ENCODE results near the gene MYO18A. TPM values are rescaled to one million over a fixed set of nuclear protein-coding genes. Genes with fewer than 3 reads are reported as not detected.

MYO18A gene
- total RNA-seq, 1 donor from 2014 or later = 171 TPM

DNA sequence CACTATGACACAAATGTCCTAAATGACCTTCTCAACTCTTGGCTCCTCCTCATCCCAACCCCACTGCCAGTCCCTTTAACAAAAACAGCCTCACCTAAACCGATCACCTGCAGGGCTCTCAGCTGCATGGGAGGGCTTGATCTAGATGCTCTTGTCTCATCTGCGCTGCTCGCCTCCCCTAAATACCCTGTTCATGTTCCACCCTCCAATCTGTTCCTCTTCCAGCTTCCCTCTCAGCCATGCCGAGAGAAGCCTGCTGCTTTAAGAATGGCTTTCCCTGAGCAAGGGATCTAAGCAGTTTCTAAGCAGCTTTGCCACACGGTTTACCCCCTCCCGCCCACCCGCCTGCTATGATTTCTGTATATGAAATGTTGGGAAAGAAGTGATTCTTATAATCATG lies 113.6 kb downstream of the MYO18A start:
- no peaks in the 10 kb centered on the region for H3K36me3 ChIP-seq (ENCODE audit: control insufficient read depth in 3 of 3, insufficient read depth in 3 of 3, low read length in 3 of 3)
- no peak overlapping the region for H3K27ac ChIP-seq (ENCODE audit: low read depth, low read length)
- no peak overlapping the region for H3K4me3 ChIP-seq (ENCODE audit: low read length in 3 of 3)
- H3K4me1 ChIP-seq (ENCODE audit: control insufficient read depth in 3 of 3, insufficient read depth in 3 of 3, low read length in 3 of 3) = peaks cover 9 to 26% (median 22%) of the 10 kb centered on the region in 3 donors
- H3K9ac ChIP-seq (ENCODE audit: low read depth in 1 of 3, low read length in 3 of 3) = no peak overlapping the region
- no peaks in the 10 kb centered on the region for H3K9me3 ChIP-seq (ENCODE audit: control insufficient read depth in 3 of 3, low read length in 3 of 3)
- H3K27me3 ChIP-seq (ENCODE audit: control insufficient read depth in 3 of 3, insufficient read depth in 3 of 3, low read length in 3 of 3) = no peaks in the 10 kb centered on the region

DNA sequence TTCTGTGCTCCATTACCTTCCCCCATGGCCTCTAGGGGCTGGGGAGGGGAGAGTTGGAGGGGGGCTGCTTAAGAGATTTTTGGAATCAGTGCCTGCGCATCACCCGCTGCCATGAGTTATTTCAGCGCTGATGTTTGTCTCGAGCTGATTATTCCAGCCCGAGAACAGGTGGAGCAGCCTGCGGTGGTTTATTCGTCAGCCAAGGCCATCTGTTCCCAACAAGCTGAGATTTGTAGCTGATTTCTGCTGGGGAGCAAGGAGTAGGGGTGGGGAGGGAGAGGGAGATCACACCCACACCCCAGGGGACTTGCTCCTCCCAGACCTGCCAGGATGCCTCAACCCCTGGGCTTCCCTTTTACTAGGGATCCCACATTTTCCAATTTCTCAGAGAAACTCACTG lies 114.2 kb downstream of the MYO18A start:
- no peak overlapping the region for H3K4me3 ChIP-seq (ENCODE audit: low read length in 3 of 3)
- H3K4me1 ChIP-seq (ENCODE audit: control insufficient read depth in 3 of 3, insufficient read depth in 3 of 3, low read length in 3 of 3) = peaks cover 11 to 25% (median 24%) of the 10 kb centered on the region in 3 donors
- H3K27ac ChIP-seq (ENCODE audit: low read depth, low read length) = no peak overlapping the region
- H3K9me3 ChIP-seq (ENCODE audit: control insufficient read depth in 3 of 3, low read length in 3 of 3) = no peaks in the 10 kb centered on the region
- no peak overlapping the region for H3K9ac ChIP-seq (ENCODE audit: low read depth in 1 of 3, low read length in 3 of 3)
- H3K27me3 ChIP-seq (ENCODE audit: control insufficient read depth in 3 of 3, insufficient read depth in 3 of 3, low read length in 3 of 3) = no peaks in the 10 kb centered on the region
- no peaks in the 10 kb centered on the region for H3K36me3 ChIP-seq (ENCODE audit: control insufficient read depth in 3 of 3, insufficient read depth in 3 of 3, low read length in 3 of 3)

DNA sequence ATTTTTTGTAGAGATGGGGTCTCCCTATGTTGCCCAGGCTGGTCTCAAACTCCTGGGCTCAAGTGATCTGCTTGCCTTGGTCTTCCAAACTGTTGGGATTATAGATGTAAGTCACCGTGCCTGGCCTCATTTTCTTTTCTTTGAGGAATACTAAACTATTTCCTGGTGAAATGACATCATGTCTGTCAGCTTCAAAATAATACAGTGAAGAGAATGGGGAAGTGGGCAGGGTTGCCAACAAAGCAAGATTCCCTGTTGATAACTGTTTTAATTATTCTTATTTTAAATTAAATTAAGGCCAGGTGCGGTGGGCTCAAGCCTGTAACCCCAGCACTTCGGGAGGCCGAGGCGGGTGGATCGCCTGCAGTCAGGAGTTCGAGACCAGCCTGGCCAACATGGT lies 116.2 kb downstream of the MYO18A start:
- Histone ChIP-seq H3K4me1 (ENCODE audit: control insufficient read depth in 3 of 3, insufficient read depth in 3 of 3, low read length in 3 of 3) (peaks cover 2 to 19% (median 12%) of the 10 kb centered on the region in 3 donors), H3K36me3 (ENCODE audit: control insufficient read depth in 3 of 3, insufficient read depth in 3 of 3, low read length in 3 of 3) (no peaks in the 10 kb centered on the region), H3K9ac (ENCODE audit: low read depth in 1 of 3, low read length in 3 of 3) (no peak overlapping the region), H3K9me3 (ENCODE audit: control insufficient read depth in 3 of 3, low read length in 3 of 3) (no peaks in the 10 kb centered on the region), H3K27ac (ENCODE audit: low read depth, low read length) (no peak overlapping the region), H3K4me3 (ENCODE audit: low read length in 3 of 3) (no peak overlapping the region), H3K27me3 (ENCODE audit: control insufficient read depth in 3 of 3, insufficient read depth in 3 of 3, low read length in 3 of 3) (no peaks in the 10 kb centered on the region)

DNA sequence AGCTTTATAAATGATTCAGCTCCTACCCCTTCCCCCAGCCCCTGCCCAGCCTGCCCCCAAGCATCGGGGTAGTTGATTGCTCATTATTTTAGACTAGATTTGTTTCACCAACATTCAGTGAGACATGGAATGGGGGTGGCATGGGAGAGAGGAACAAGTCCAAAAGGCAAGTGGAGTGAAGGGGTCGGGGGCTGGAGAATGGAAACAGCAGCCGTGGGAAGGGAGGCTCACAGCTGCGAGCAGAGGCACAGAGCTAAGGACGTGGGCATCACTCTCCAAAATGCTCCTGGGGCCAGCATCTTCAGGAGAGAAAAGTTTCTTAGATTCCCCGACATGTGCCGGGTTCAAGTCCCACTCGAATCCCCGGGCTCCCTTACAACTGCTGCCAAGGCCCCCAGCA lies 118.0 kb downstream of the MYO18A start:
- Histone ChIP-seq H3K4me1 (ENCODE audit: control insufficient read depth in 3 of 3, insufficient read depth in 3 of 3, low read length in 3 of 3) (peaks cover 2 to 14% (median 8%) of the 10 kb centered on the region in 3 donors), H3K4me3 (ENCODE audit: low read length in 3 of 3) (no peak overlapping the region), H3K9me3 (ENCODE audit: control insufficient read depth in 3 of 3, low read length in 3 of 3) (no peaks in the 10 kb centered on the region), H3K27me3 (ENCODE audit: control insufficient read depth in 3 of 3, insufficient read depth in 3 of 3, low read length in 3 of 3) (no peaks in the 10 kb centered on the region), H3K27ac (ENCODE audit: low read depth, low read length) (no peak overlapping the region), H3K36me3 (ENCODE audit: control insufficient read depth in 3 of 3, insufficient read depth in 3 of 3, low read length in 3 of 3) (no peaks in the 10 kb centered on the region), H3K9ac (ENCODE audit: low read depth in 1 of 3, low read length in 3 of 3) (no peak overlapping the region)

DNA sequence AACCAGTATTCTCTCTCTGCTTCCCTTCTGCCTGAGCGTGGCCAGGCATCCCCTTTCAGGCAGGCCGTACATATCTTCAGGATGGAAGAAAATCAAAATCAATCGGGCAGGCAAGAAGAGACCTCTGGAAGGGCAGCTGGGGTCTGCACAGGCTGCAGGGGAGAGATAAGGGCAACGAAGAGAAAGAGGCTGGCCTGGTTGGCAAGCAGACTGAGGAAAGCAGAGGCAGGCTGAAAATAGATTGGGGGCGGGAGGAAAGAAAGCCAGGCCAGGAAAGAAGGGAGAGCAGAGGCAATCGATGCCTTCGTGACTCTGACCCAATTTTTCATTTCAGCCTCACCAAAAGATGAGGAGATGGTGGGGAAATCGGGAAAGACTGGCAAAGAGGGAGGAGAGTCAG lies 119.2 kb downstream of the MYO18A start:
- peaks cover 2 to 14% (median 8%) of the 10 kb centered on the region in 3 donors for H3K4me1 ChIP-seq (ENCODE audit: control insufficient read depth in 3 of 3, insufficient read depth in 3 of 3, low read length in 3 of 3)
- no peaks in the 10 kb centered on the region for H3K36me3 ChIP-seq (ENCODE audit: control insufficient read depth in 3 of 3, insufficient read depth in 3 of 3, low read length in 3 of 3)
- H3K9me3 ChIP-seq (ENCODE audit: control insufficient read depth in 3 of 3, low read length in 3 of 3) = no peaks in the 10 kb centered on the region
- no peak overlapping the region for H3K4me3 ChIP-seq (ENCODE audit: low read length in 3 of 3)
- H3K9ac ChIP-seq (ENCODE audit: low read depth in 1 of 3, low read length in 3 of 3) = peak overlapping the region in 1 of 3 donors; percentile 12
- H3K27me3 ChIP-seq (ENCODE audit: control insufficient read depth in 3 of 3, insufficient read depth in 3 of 3, low read length in 3 of 3) = peaks cover 0 to 2% (median 0%) of the 10 kb centered on the region in 3 donors
- no peak overlapping the region for H3K27ac ChIP-seq (ENCODE audit: low read depth, low read length)

DNA sequence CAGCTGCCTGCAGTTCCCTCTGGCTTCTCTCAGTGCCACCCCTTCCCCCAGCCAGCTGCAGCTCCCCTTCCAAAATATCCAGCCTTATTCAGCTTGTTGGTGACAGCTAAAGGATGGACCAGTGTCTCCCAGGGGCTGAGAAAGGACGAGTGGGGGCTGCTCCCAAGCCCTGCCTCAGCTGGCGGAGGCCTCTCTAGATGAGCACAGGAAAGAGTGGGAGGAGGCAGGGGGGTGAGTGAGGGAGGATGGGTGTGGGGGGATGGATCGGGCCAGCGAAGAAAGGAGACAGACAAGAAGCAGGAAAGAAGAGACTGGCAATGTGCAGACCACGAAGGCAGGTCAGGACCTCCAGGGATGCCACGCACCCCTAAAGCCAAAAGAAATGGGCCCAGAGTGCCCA lies 119.7 kb downstream of the MYO18A start:
- H3K4me3 ChIP-seq (ENCODE audit: low read length in 3 of 3) = no peak overlapping the region
- H3K27ac ChIP-seq (ENCODE audit: low read depth, low read length) = no peak overlapping the region
- H3K27me3 ChIP-seq (ENCODE audit: control insufficient read depth in 3 of 3, insufficient read depth in 3 of 3, low read length in 3 of 3) = peaks cover 0 to 5% (median 0%) of the 10 kb centered on the region in 3 donors
- peaks cover 2 to 14% (median 8%) of the 10 kb centered on the region in 3 donors for H3K4me1 ChIP-seq (ENCODE audit: control insufficient read depth in 3 of 3, insufficient read depth in 3 of 3, low read length in 3 of 3)
- H3K9ac ChIP-seq (ENCODE audit: low read depth in 1 of 3, low read length in 3 of 3) = no peak overlapping the region
- no peaks in the 10 kb centered on the region for H3K36me3 ChIP-seq (ENCODE audit: control insufficient read depth in 3 of 3, insufficient read depth in 3 of 3, low read length in 3 of 3)
- no peaks in the 10 kb centered on the region for H3K9me3 ChIP-seq (ENCODE audit: control insufficient read depth in 3 of 3, low read length in 3 of 3)

DNA sequence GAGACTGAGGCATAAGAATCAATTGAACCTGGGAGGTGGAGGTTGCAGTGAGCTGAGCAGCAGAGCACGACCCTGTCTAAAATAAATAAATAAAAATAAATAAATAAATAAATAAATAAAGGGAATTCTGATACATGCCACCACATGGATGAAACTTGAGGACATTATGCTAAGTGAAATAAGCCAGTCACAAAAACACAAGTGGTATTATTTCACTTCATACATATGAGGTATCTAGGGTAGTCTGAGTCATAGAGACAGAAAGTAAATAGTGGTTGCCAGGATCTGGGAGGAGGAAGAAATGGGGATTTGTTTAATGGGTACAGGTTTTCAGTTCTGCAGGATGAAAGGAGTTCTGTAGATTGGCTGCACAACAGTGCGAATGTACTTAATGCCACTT lies 120.9 kb downstream of the MYO18A start:
- Histone ChIP-seq H3K27ac (ENCODE audit: low read depth, low read length) (no peak overlapping the region), H3K36me3 (ENCODE audit: control insufficient read depth in 3 of 3, insufficient read depth in 3 of 3, low read length in 3 of 3) (no peaks in the 10 kb centered on the region), H3K4me1 (ENCODE audit: control insufficient read depth in 3 of 3, insufficient read depth in 3 of 3, low read length in 3 of 3) (peaks cover 2 to 14% (median 8%) of the 10 kb centered on the region in 3 donors), H3K9me3 (ENCODE audit: control insufficient read depth in 3 of 3, low read length in 3 of 3) (no peaks in the 10 kb centered on the region), H3K9ac (ENCODE audit: low read depth in 1 of 3, low read length in 3 of 3) (no peak overlapping the region), H3K4me3 (ENCODE audit: low read length in 3 of 3) (no peak overlapping the region), H3K27me3 (ENCODE audit: control insufficient read depth in 3 of 3, insufficient read depth in 3 of 3, low read length in 3 of 3) (peaks cover 0 to 9% (median 5%) of the 10 kb centered on the region in 3 donors)

DNA sequence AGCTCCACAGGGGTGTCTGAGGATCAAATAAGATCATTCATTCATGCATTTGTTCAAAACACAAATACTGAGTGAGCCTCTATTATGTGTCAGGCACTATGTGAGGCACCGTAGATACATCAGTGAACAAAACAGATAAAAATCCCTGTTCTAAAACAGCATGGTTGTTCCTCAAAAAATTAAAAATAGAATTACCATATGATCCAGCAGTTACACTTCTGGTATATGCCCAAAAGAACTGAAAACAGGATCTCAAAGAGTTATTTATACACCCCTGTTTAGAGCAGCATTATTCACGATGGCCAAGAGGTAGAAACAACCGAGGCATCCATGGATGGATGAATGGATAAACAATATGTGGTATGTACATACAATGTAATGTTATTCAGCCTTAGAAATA lies 121.8 kb downstream of the MYO18A start:
- no peak overlapping the region for H3K9ac ChIP-seq (ENCODE audit: low read depth in 1 of 3, low read length in 3 of 3)
- H3K27me3 ChIP-seq (ENCODE audit: control insufficient read depth in 3 of 3, insufficient read depth in 3 of 3, low read length in 3 of 3) = peaks cover 0 to 9% (median 5%) of the 10 kb centered on the region in 3 donors
- peaks cover 2 to 14% (median 8%) of the 10 kb centered on the region in 3 donors for H3K4me1 ChIP-seq (ENCODE audit: control insufficient read depth in 3 of 3, insufficient read depth in 3 of 3, low read length in 3 of 3)
- H3K36me3 ChIP-seq (ENCODE audit: control insufficient read depth in 3 of 3, insufficient read depth in 3 of 3, low read length in 3 of 3) = no peaks in the 10 kb centered on the region
- no peaks in the 10 kb centered on the region for H3K9me3 ChIP-seq (ENCODE audit: control insufficient read depth in 3 of 3, low read length in 3 of 3)
- H3K4me3 ChIP-seq (ENCODE audit: low read length in 3 of 3) = no peak overlapping the region
- no peak overlapping the region for H3K27ac ChIP-seq (ENCODE audit: low read depth, low read length)

DNA sequence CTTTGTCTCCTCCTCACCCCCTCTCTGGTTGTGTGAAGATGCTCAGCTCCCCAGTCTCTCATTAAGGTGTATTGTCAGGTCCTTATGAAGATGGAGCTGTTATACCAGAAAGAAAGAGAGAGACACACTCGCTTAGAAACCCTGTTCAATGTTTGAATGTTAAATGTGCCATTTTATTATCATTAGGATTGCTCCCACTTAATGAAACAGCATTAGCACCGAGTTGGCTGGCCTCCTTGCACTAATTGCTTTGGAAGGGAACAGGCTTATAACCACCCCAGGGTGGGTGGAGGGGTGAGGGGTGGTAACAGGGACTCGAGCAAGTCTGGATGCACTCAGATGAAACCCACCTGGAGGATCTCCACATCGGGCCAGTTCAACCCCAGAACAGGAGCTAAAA lies 122.8 kb downstream of the MYO18A start:
- Histone ChIP-seq H3K9me3 (ENCODE audit: control insufficient read depth in 3 of 3, low read length in 3 of 3) (no peaks in the 10 kb centered on the region), H3K9ac (ENCODE audit: low read depth in 1 of 3, low read length in 3 of 3) (no peak overlapping the region), H3K36me3 (ENCODE audit: control insufficient read depth in 3 of 3, insufficient read depth in 3 of 3, low read length in 3 of 3) (no peaks in the 10 kb centered on the region), H3K27ac (ENCODE audit: low read depth, low read length) (no peak overlapping the region), H3K4me1 (ENCODE audit: control insufficient read depth in 3 of 3, insufficient read depth in 3 of 3, low read length in 3 of 3) (peaks cover 2 to 14% (median 8%) of the 10 kb centered on the region in 3 donors), H3K27me3 (ENCODE audit: control insufficient read depth in 3 of 3, insufficient read depth in 3 of 3, low read length in 3 of 3) (peaks cover 0 to 11% (median 8%) of the 10 kb centered on the region in 3 donors), H3K4me3 (ENCODE audit: low read length in 3 of 3) (no peak overlapping the region)

DNA sequence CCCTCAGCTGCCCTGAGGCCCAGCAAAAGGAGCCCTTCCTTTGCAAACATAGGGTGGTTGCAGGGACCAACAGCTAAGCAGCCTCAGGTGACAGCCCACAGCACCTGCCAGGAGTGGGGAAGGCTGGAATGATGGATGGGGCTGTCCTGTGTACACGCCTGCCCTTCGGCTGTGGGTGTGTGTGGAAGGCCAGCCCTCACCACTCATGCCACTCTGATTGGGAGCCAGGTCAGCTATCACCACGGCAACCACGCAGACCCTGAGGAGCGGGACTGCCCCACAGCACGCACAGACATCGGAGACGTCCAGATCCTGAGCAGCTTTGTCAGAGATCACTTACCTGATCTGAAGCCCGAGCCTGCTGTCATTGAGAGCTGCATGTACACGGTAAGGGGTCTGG lies 125.4 kb downstream of the MYO18A start:
- Histone ChIP-seq H3K27me3 (ENCODE audit: control insufficient read depth in 3 of 3, insufficient read depth in 3 of 3, low read length in 3 of 3) (peaks cover 0 to 12% (median 8%) of the 10 kb centered on the region in 3 donors), H3K4me1 (ENCODE audit: control insufficient read depth in 3 of 3, insufficient read depth in 3 of 3, low read length in 3 of 3) (no peaks in the 10 kb centered on the region), H3K9me3 (ENCODE audit: control insufficient read depth in 3 of 3, low read length in 3 of 3) (no peaks in the 10 kb centered on the region), H3K36me3 (ENCODE audit: control insufficient read depth in 3 of 3, insufficient read depth in 3 of 3, low read length in 3 of 3) (no peaks in the 10 kb centered on the region), H3K27ac (ENCODE audit: low read depth, low read length) (no peak overlapping the region), H3K4me3 (ENCODE audit: low read length in 3 of 3) (no peak overlapping the region), H3K9ac (ENCODE audit: low read depth in 1 of 3, low read length in 3 of 3) (no peak overlapping the region)

All from skeletal muscle tissue (tissue), 4 donors.